ENCODE data around the gene GTF2A1. TPM values are rescaled to one million over a fixed set of nuclear protein-coding genes. Genes with fewer than 3 reads are reported as not detected.

The GTF2A1 gene
- total and polyA plus RNA-seq, 2 experiments from 2014 or later, result 3.8 to 25.1 TPM

- H3K4me1 ChIP-seq (ENCODE audit: insufficient read depth), result no peaks in the 10 kb centered on the region
- H3K79me2 ChIP-seq, result peaks cover 2% of the 10 kb centered on the region
- no peaks in the 10 kb centered on the region for H3K9me2 ChIP-seq (replicated peaks; ENCODE audit: insufficient read depth)
- no peaks in the 10 kb centered on the region for H3K9me3 ChIP-seq (ENCODE audit: low read depth)
- no peak overlapping the region for H3K27ac ChIP-seq
- no peak overlapping the region for H2AFZ ChIP-seq
- H3K4me2 ChIP-seq, result no peak overlapping the region
- no peaks in the 10 kb centered on the region for H4K20me1 ChIP-seq (ENCODE audit: insufficient read depth, poor library complexity, severe bottlenecking)
- H3K27me3 ChIP-seq, result no peaks in the 10 kb centered on the region
- H3K36me3 ChIP-seq (replicated peaks; ENCODE audit: insufficient read depth, low read depth), result no peaks in the 10 kb centered on the region
- TF ChIP-seq CTCF (IDR thresholded peaks at IDR 0.05; ENCODE audit: poor library complexity) (no peak), EZH2 (IDR thresholded peaks at IDR 0.05; ENCODE audit: borderline replicate concordance) (no peak), EZH2phosphoT487 (IDR thresholded peaks at IDR 0.05; ENCODE audit: low read depth, severe bottlenecking, unreplicated experiment) (no peak)
- no peak overlapping the region for H3K4me3 ChIP-seq
- WGBS (ENCODE audit: low lambda C conversion rate, missing lambda C conversion rate), result 95% methylated on average over 2 of the region's 2 CpGs
- DNase-seq (ENCODE audit: low spot score), result no peak
Measured at GRCh38 chr14:81198651-81199050, 22.1 kb downstream of the GTF2A1 start.

GRCh38 chr14:81193924-81194633 lies 26.7 kb downstream of the GTF2A1 start:
- no peaks in the 10 kb centered on the region for H3K9me2 ChIP-seq (replicated peaks; ENCODE audit: insufficient read depth)
- H2AFZ ChIP-seq, result no peak overlapping the region
- H3K79me2 ChIP-seq, result peaks cover 2% of the 10 kb centered on the region
- no peaks in the 10 kb centered on the region for H3K36me3 ChIP-seq (replicated peaks; ENCODE audit: insufficient read depth, low read depth)
- no peak overlapping the region for H3K4me2 ChIP-seq
- TF ChIP-seq EZH2phosphoT487 (IDR thresholded peaks at IDR 0.05; ENCODE audit: low read depth, severe bottlenecking, unreplicated experiment) (no peak), EZH2 (IDR thresholded peaks at IDR 0.05; ENCODE audit: borderline replicate concordance) (no peak), CTCF (IDR thresholded peaks at IDR 0.05; ENCODE audit: poor library complexity) (no peak)
- no peaks in the 10 kb centered on the region for H3K4me1 ChIP-seq (ENCODE audit: insufficient read depth)
- H3K27ac ChIP-seq, result no peak overlapping the region
- no peak overlapping the region for H3K4me3 ChIP-seq
- H4K20me1 ChIP-seq (ENCODE audit: insufficient read depth, poor library complexity, severe bottlenecking), result no peaks in the 10 kb centered on the region
- 83% methylated on average over 3 of the region's 3 CpGs for WGBS (ENCODE audit: low lambda C conversion rate, missing lambda C conversion rate)
- no peak for DNase-seq (ENCODE audit: low spot score)
- no peaks in the 10 kb centered on the region for H3K27me3 ChIP-seq
- no peaks in the 10 kb centered on the region for H3K9me3 ChIP-seq (ENCODE audit: low read depth)

GRCh38 chr14:81192594-81192993 lies 28.2 kb downstream of the GTF2A1 start:
- Histone ChIP-seq H3K4me3 (no peak overlapping the region), H3K27me3 (no peaks in the 10 kb centered on the region), H3K4me1 (ENCODE audit: insufficient read depth) (no peaks in the 10 kb centered on the region), H3K79me2 (peaks cover under 1% of the 10 kb centered on the region), H3K9me3 (ENCODE audit: low read depth) (no peaks in the 10 kb centered on the region), H3K4me2 (no peak overlapping the region), H3K27ac (no peak overlapping the region), H2AFZ (no peak overlapping the region), H3K9me2 (replicated peaks; ENCODE audit: insufficient read depth) (no peaks in the 10 kb centered on the region), H3K36me3 (replicated peaks; ENCODE audit: insufficient read depth, low read depth) (no peaks in the 10 kb centered on the region), H4K20me1 (ENCODE audit: insufficient read depth, poor library complexity, severe bottlenecking) (no peaks in the 10 kb centered on the region)
- DNase-seq (ENCODE audit: low spot score), result no peak
- TF ChIP-seq EZH2phosphoT487 (IDR thresholded peaks at IDR 0.05; ENCODE audit: low read depth, severe bottlenecking, unreplicated experiment) (no peak), EZH2 (IDR thresholded peaks at IDR 0.05; ENCODE audit: borderline replicate concordance) (no peak), CTCF (IDR thresholded peaks at IDR 0.05; ENCODE audit: poor library complexity) (no peak)
- 97% methylated on average over 2 of the region's 2 CpGs for WGBS (ENCODE audit: low lambda C conversion rate, missing lambda C conversion rate)
